ENCODE results near the gene TLL2. TPM values are rescaled to one million over a fixed set of nuclear protein-coding genes. Genes with fewer than 3 reads are reported as not detected.

The TLL2 gene
- total and polyA plus RNA-seq, 9 of the 15 experiments (the other 6 are each of a cell fraction or from before 2014, with no cell fraction given), result 0.09 TPM; not detected in 8

DNA sequence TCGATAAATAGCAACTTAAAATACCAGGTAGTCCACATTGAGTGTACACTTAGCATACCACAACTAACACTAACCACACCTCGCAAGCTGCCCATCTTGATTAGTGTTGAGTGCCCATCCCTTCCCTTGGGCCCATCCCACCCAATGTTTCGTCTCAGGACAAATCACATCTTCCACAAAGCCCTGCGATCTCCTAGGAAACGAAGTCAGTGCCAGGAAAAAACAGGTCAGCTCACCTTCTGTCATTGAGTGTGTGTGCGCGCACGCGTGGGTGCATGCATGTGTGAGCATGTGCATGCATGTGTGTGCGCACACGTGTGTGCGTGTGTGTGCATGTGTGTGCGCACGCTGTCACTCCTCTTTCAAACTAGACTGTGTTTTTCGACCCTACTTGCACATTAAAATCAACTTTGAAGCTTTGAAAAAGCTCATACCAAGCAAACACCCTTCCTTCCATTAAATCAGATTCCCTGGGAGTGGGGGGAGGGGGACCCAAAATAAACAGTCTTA lies 106.1 kb downstream of the TLL2 start:
- Histone ChIP-seq H4K20me1 (replicated peaks; ENCODE audit: control insufficient read depth, insufficient read depth, low read length) (no peaks in the 10 kb centered on the region), H3K4me1 (replicated peaks in 1 of 2; ENCODE audit: control insufficient read depth in 2 of 2, insufficient read depth in 2 of 2, low read length in 2 of 2) (no peaks in the 10 kb centered on the region), H3K9me3 (replicated peaks; ENCODE audit: control insufficient read depth, insufficient read depth, low read depth, low read length) (no peaks in the 10 kb centered on the region), H2AFZ (ENCODE audit: low read depth, low read length) (no peak overlapping the region), H3K36me3 (ENCODE audit: control insufficient read depth, insufficient read depth, low read length) (no peaks in the 10 kb centered on the region), H3K9ac (ENCODE audit: insufficient read depth in 1 of 2, low read depth in 2 of 2, low read length in 2 of 2) (no peak overlapping the region), H3K27ac (ENCODE audit: extremely low read depth, low read depth, low read length) (no peak overlapping the region), H3K4me3 (no peak overlapping the region), H3K27me3 (ENCODE audit: control insufficient read depth in 2 of 2, insufficient read depth in 2 of 2, low read length in 2 of 2) (peaks cover 3 to 24% of the 10 kb centered on the region in 2 experiments; a peak in 4 of 5 replicates), H3K4me2 (ENCODE audit: insufficient read depth, low read length) (no peak overlapping the region), H3K9me1 (ENCODE audit: control insufficient read depth, insufficient read depth, low read length) (no peaks in the 10 kb centered on the region), H3K79me2 (ENCODE audit: control insufficient read depth, insufficient read depth, low read length) (no peaks in the 10 kb centered on the region)
- BruUV-seq (replicated peaks), result no TSS peak
- intact Hi-C loops (cut with micrococcal nuclease), result no loop called here
- TF ChIP-seq HMGN3 (IDR thresholded peaks at IDR 0.05; ENCODE audit: borderline replicate concordance, extremely low read depth, insufficient read length, low read depth, low read length) (no peak), PPARD (CRISPR knock-in tag; IDR thresholded peaks at IDR 0.05) (no peak), FOXK2 (conservative IDR thresholded peaks at IDR 0.05 in 1 of 2, IDR thresholded peaks at IDR 0.05 in 1 of 2; ENCODE audit: low read depth in 2 of 2) (no peak), RAD21 (CRISPR knock-in tag; conservative IDR thresholded peaks at IDR 0.05 in 1 of 2, IDR thresholded peaks at IDR 0.05 in 1 of 2) (no peak), SMARCB1 (IDR thresholded peaks at IDR 0.05; ENCODE audit: insufficient read length, low read depth) (no peak), CBX2 (IDR thresholded peaks at IDR 0.05; ENCODE audit: insufficient read depth, low read length, poor library complexity, severe bottlenecking) (no peak)
- TF ChIP-seq, protein P1, sequence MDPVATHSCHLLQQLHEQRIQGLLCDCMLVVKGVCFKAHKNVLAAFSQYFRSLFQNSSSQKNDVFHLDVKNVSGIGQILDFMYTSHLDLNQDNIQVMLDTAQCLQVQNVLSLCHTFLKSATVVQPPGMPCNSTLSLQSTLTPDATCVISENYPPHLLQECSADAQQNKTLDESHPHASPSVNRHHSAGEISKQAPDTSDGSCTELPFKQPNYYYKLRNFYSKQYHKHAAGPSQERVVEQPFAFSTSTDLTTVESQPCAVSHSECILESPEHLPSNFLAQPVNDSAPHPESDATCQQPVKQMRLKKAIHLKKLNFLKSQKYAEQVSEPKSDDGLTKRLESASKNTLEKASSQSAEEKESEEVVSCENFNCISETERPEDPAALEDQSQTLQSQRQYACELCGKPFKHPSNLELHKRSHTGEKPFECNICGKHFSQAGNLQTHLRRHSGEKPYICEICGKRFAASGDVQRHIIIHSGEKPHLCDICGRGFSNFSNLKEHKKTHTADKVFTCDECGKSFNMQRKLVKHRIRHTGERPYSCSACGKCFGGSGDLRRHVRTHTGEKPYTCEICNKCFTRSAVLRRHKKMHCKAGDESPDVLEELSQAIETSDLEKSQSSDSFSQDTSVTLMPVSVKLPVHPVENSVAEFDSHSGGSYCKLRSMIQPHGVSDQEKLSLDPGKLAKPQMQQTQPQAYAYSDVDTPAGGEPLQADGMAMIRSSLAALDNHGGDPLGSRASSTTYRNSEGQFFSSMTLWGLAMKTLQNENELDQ (CRISPR knock-in tag; IDR thresholded peaks at IDR 0.05; ENCODE audit: borderline replicate concordance), result no peak
- TF ChIP-seq, protein P2, sequence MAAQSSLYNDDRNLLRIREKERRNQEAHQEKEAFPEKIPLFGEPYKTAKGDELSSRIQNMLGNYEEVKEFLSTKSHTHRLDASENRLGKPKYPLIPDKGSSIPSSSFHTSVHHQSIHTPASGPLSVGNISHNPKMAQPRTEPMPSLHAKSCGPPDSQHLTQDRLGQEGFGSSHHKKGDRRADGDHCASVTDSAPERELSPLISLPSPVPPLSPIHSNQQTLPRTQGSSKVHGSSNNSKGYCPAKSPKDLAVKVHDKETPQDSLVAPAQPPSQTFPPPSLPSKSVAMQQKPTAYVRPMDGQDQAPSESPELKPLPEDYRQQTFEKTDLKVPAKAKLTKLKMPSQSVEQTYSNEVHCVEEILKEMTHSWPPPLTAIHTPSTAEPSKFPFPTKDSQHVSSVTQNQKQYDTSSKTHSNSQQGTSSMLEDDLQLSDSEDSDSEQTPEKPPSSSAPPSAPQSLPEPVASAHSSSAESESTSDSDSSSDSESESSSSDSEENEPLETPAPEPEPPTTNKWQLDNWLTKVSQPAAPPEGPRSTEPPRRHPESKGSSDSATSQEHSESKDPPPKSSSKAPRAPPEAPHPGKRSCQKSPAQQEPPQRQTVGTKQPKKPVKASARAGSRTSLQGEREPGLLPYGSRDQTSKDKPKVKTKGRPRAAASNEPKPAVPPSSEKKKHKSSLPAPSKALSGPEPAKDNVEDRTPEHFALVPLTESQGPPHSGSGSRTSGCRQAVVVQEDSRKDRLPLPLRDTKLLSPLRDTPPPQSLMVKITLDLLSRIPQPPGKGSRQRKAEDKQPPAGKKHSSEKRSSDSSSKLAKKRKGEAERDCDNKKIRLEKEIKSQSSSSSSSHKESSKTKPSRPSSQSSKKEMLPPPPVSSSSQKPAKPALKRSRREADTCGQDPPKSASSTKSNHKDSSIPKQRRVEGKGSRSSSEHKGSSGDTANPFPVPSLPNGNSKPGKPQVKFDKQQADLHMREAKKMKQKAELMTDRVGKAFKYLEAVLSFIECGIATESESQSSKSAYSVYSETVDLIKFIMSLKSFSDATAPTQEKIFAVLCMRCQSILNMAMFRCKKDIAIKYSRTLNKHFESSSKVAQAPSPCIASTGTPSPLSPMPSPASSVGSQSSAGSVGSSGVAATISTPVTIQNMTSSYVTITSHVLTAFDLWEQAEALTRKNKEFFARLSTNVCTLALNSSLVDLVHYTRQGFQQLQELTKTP (IDR thresholded peaks at IDR 0.05; ENCODE audit: low read depth in 1 of 2, partially characterized antibody in 2 of 2), result no peak
- TF ChIP-seq, protein P3, sequence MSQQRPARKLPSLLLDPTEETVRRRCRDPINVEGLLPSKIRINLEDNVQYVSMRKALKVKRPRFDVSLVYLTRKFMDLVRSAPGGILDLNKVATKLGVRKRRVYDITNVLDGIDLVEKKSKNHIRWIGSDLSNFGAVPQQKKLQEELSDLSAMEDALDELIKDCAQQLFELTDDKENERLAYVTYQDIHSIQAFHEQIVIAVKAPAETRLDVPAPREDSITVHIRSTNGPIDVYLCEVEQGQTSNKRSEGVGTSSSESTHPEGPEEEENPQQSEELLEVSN (IDR thresholded peaks at IDR 0.05; ENCODE audit: borderline replicate concordance in 1 of 2, extremely low read depth in 1 of 2, insufficient read depth in 1 of 2, insufficient read length in 1 of 2, low read depth in 1 of 2, low read length in 1 of 2, poor library complexity in 1 of 2, severe bottlenecking in 1 of 2), result no peak
- WGBS (ENCODE audit: insufficient coverage, low coverage, missing lambda C conversion rate), result 10% methylated on average over 12 of the region's 15 CpGs
- DNase-seq (ENCODE audit: extremely low read depth in 1 of 4, low spot score in 3 of 4) (no peak), FAIRE-seq (no peak), ATAC-seq (no peak)
- in situ Hi-C loops (cut with MboI), result no loop called here
- ChIA-PET CTCF (ENCODE audit: low intra/inter-chr PET ratio) (no interaction called here), POLR2A (no interaction called here)

Data from K562 (cell line).